KMS-11 (cell line): ENCODE results near the gene SNX30.

Experiments used
- H2AFZ ChIP-seq: fragments of 200-600 bp; sonication (generic); 2 replicates; pipeline ENCODE4 v1.6.1; 2016; ENCODE audit warnings: antibody characterized with exemption, mixed run types, low read depth
- H3K27ac ChIP-seq: fragments of 200-600 bp; sonication (generic); 2 replicates; pipeline ENCODE4 v1.6.1; 2016; ENCODE audit warnings: mild to moderate bottlenecking, mixed run types
- H3K27me3 ChIP-seq: fragments of 200-600 bp; sonication (generic); 2 replicates; pipeline ENCODE4 v1.6.1; 2017; ENCODE audit warnings: mild to moderate bottlenecking, low read depth, mixed run types, moderate library complexity; ENCODE audit not compliant: insufficient read depth
- H3K36me3 ChIP-seq: fragments of 200-600 bp; sonication (generic); 2 replicates; pipeline ENCODE4 v1.6.1; 2017; ENCODE audit warnings: mild to moderate bottlenecking, mixed run types; ENCODE audit not compliant: insufficient read depth
- H3K4me1 ChIP-seq: fragments of 200-600 bp; sonication (generic); 2 replicates; pipeline ENCODE4 v1.6.1; 2016; ENCODE audit warnings: mild to moderate bottlenecking, low read depth, mixed run types; ENCODE audit not compliant: poor library complexity, severe bottlenecking
- H3K4me2 ChIP-seq: fragments of 200-600 bp; sonication (generic); 2 replicates; pipeline ENCODE4 v1.7.0; 2016; ENCODE audit warnings: mild to moderate bottlenecking, mixed run types
- H3K4me3 ChIP-seq: fragments of 200-600 bp; sonication (generic); IDR thresholded peaks from 2 replicates; pipeline ENCODE4 v1.6.1; 2017; ENCODE audit warnings: low read depth, low read length, mixed read lengths; ENCODE audit not compliant: insufficient read depth
- H3K79me2 ChIP-seq: fragments of 200-600 bp; sonication (generic); 2 replicates; pipeline ENCODE4 v1.6.1; 2016; ENCODE audit warnings: low read depth, mixed run types; ENCODE audit not compliant: insufficient read depth
- H3K9ac ChIP-seq: fragments of 200-600 bp; sonication (generic); 2 replicates; pipeline ENCODE4 v1.6.1; 2016; ENCODE audit warnings: mild to moderate bottlenecking, mixed run types
- H4K20me1 ChIP-seq: fragments of 200-600 bp; sonication (generic); 2 replicates; pipeline ENCODE4 v1.6.1; 2016; ENCODE audit warnings: mild to moderate bottlenecking, mixed run types; ENCODE audit not compliant: insufficient read depth
- TF ChIP-seq, protein P1 (sequence below): fragments of 200-600 bp; sonication (generic); conservative IDR thresholded peaks from 2 replicates; pipeline ENCODE4 v1.6.1; 2017; ENCODE audit warnings: low read depth, mild to moderate bottlenecking, antibody characterized with exemption, low read length, moderate library complexity, mixed read lengths

SNX30 gene

DNA sequence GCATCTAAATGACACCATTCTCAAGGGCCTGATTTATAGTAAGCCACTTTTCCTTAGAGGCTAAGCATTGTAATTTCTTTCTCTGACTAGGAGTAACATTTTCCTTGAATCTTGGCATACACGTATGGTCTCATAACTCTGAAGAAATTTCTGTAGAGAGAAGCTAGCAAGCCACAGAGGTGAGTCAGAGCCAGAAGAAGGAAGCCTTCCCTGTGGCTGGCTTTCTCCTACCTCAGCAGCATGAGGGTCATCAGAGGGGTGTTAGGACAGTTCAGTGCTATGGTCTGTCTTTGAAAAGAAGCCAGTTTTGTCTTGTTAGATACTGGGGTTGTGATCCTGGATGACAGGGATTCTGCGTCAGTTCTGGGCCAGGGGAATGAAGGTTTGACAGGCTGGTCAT, 3.2 kb downstream of the SNX30 start:
- Histone ChIP-seq H3K36me3 (no peaks in the 10 kb centered on the region), H3K9ac (no peak overlapping the region), H3K79me2 (no peaks in the 10 kb centered on the region), H3K4me3 (no peak overlapping the region), H3K27ac (no peak overlapping the region), H3K4me2 (no peak overlapping the region), H3K27me3 (no peaks in the 10 kb centered on the region), H2AFZ (no peak overlapping the region), H4K20me1 (no peaks in the 10 kb centered on the region), H3K4me1 (peaks cover 23% of the 10 kb centered on the region)
- TF ChIP-seq, protein P1, sequence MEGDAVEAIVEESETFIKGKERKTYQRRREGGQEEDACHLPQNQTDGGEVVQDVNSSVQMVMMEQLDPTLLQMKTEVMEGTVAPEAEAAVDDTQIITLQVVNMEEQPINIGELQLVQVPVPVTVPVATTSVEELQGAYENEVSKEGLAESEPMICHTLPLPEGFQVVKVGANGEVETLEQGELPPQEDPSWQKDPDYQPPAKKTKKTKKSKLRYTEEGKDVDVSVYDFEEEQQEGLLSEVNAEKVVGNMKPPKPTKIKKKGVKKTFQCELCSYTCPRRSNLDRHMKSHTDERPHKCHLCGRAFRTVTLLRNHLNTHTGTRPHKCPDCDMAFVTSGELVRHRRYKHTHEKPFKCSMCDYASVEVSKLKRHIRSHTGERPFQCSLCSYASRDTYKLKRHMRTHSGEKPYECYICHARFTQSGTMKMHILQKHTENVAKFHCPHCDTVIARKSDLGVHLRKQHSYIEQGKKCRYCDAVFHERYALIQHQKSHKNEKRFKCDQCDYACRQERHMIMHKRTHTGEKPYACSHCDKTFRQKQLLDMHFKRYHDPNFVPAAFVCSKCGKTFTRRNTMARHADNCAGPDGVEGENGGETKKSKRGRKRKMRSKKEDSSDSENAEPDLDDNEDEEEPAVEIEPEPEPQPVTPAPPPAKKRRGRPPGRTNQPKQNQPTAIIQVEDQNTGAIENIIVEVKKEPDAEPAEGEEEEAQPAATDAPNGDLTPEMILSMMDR = no peak

DNA sequence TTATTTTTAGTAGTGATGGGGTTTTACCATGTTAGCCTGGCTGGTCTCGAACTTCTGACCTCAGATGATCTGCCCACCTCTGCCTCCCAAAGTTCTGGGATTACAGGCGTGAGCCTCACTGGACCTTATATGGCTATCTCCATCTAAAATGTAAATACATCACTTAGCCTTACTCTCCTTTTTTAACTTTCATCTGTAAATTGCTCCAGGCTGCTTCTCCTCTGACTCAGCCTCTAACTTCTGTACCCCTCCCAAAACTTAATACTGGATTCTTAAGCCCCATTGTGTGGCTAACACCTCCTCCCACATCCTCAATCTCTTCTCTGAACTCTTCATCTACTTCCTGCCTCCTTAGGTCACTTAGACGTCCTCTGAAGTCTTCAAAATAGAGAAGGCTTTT, 4.0 kb downstream of the SNX30 start:
- Histone ChIP-seq H3K4me3 (no peak overlapping the region), H4K20me1 (no peaks in the 10 kb centered on the region), H3K27ac (no peak overlapping the region), H3K27me3 (no peaks in the 10 kb centered on the region), H3K9ac (no peak overlapping the region), H3K36me3 (no peaks in the 10 kb centered on the region), H3K79me2 (no peaks in the 10 kb centered on the region), H3K4me2 (no peak overlapping the region), H2AFZ (no peak overlapping the region), H3K4me1 (peaks cover 18% of the 10 kb centered on the region)
- TF ChIP-seq, protein P1 = no peak

DNA sequence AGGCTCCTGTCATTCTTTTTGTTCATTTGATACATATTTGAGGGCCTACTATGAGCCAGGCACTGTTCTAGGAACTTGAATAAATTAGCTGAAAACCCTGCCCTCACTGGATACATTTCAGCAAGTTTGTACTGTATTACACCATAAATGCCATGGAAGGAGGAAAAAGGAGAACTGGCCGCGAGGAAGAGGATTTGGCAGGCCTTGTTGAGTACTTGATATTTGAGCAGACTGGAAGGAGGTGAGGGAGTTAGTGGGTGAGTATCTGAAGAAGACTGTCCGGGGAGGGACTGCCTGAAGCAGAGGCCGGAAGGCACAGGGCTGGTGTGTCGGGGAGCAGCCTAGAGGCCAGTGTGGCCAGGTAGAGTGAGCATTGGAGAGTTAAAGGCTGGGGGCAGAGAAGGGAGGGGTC, 4.5 kb downstream of the SNX30 start:
- TF ChIP-seq, protein P1 = no peak
- Histone ChIP-seq H3K9ac (no peak overlapping the region), H3K4me2 (no peak overlapping the region), H3K79me2 (no peaks in the 10 kb centered on the region), H3K27me3 (no peaks in the 10 kb centered on the region), H3K4me3 (no peak overlapping the region), H4K20me1 (no peaks in the 10 kb centered on the region), H2AFZ (no peak overlapping the region), H3K4me1 (peaks cover 14% of the 10 kb centered on the region), H3K27ac (no peak overlapping the region), H3K36me3 (no peaks in the 10 kb centered on the region)

DNA sequence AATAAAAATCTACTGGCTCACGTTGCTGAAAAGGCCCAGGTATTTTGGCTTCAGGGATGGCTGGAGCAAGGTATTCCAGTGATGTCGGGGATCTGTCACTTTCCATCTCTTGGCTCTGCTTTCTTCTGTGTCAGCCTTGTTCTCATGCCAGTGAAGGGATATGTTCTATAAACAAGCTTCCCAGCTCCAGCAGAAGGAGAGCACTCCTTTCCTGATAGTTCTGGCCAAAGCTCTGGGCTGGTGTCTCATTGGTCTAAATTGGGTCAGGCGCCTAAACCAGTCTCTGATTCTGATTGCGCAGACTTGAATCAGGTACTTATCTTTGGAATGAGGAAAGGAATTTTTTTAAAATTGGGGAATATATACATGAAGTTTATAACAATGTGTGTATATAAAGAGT, 5.1 kb downstream of the SNX30 start:
- no peak overlapping the region for H3K27ac ChIP-seq
- H3K36me3 ChIP-seq = no peaks in the 10 kb centered on the region
- no peaks in the 10 kb centered on the region for H3K79me2 ChIP-seq
- no peak overlapping the region for H3K9ac ChIP-seq
- no peak overlapping the region for H3K4me2 ChIP-seq
- TF ChIP-seq, protein P1 = no peak
- no peaks in the 10 kb centered on the region for H3K27me3 ChIP-seq
- H3K4me3 ChIP-seq = no peak overlapping the region
- no peaks in the 10 kb centered on the region for H4K20me1 ChIP-seq
- no peak overlapping the region for H2AFZ ChIP-seq
- peaks cover 11% of the 10 kb centered on the region for H3K4me1 ChIP-seq
